GM19328 (cell line): Measurements from ENCODE around the gene TMEM108.

Source experiments
- ATAC-seq: cut with Tn5 transposase; IDR thresholded peaks from one replicate; pipeline ENCODE4 v1.9.1; 2021; ENCODE audit warnings: mild to moderate bottlenecking, moderate library complexity; ENCODE audit not compliant: unreplicated experiment

TMEM108 gene

GRCh38 chr3:133301194-133301593, 263.0 kb downstream of the TMEM108 start:
- no peak for ATAC-seq

GRCh38 chr3:133301731-133302130, 263.5 kb downstream of the TMEM108 start:
- no peak for ATAC-seq

GRCh38 chr3:133303430-133303829, 265.2 kb downstream of the TMEM108 start:
- no peak for ATAC-seq

- ATAC-seq, result no peak
Observed at GRCh38 chr3:133317866-133318265, 279.7 kb downstream of the TMEM108 start.

GRCh38 chr3:133328373-133328772, 290.2 kb downstream of the TMEM108 start:
- no peak for ATAC-seq

GRCh38 chr3:133329626-133330025, 291.4 kb downstream of the TMEM108 start:
- no peak for ATAC-seq

GRCh38 chr3:133330065-133330464, 291.9 kb downstream of the TMEM108 start:
- no peak for ATAC-seq

GRCh38 chr3:133330522-133330921, 292.3 kb downstream of the TMEM108 start:
- no peak for ATAC-seq

GRCh38 chr3:133354721-133355120, 316.5 kb downstream of the TMEM108 start:
- ATAC-seq, result no peak

- no peak for ATAC-seq
Observed at GRCh38 chr3:133360476-133360875, 322.3 kb downstream of the TMEM108 start.

GRCh38 chr3:133361011-133361410, 322.8 kb downstream of the TMEM108 start:
- ATAC-seq, result no peak

GRCh38 chr3:133361435-133361834, 323.2 kb downstream of the TMEM108 start:
- ATAC-seq, result no peak

GRCh38 chr3:133362539-133362938, 324.3 kb downstream of the TMEM108 start:
- no peak for ATAC-seq

- no peak for ATAC-seq
Observed at GRCh38 chr3:133364704-133365103, 326.5 kb downstream of the TMEM108 start.

GRCh38 chr3:133366921-133367320, 328.7 kb downstream of the TMEM108 start:
- no peak for ATAC-seq

GRCh38 chr3:133367403-133367802, 329.2 kb downstream of the TMEM108 start:
- no peak for ATAC-seq

GRCh38 chr3:133367956-133368355, 329.8 kb downstream of the TMEM108 start:
- no peak for ATAC-seq

GRCh38 chr3:133368371-133369067, 330.3 kb downstream of the TMEM108 start:
- ATAC-seq, result no peak

GRCh38 chr3:133369068-133369440, 330.9 kb downstream of the TMEM108 start:
- ATAC-seq, result no peak

GRCh38 chr3:133371181-133371580, 333.0 kb downstream of the TMEM108 start:
- no peak for ATAC-seq

GRCh38 chr3:133371676-133372075, 333.5 kb downstream of the TMEM108 start:
- no peak for ATAC-seq

GRCh38 chr3:133374708-133375402, 336.7 kb downstream of the TMEM108 start:
- no peak for ATAC-seq

GRCh38 chr3:133375403-133375745, 337.2 kb downstream of the TMEM108 start:
- ATAC-seq, result no peak
